SK-N-SH treated with all-trans-retinoic acid at 6 μM for 48 hours (cell line): ENCODE measurements around the gene IL3RA.

Experiments
- ATAC-seq: fragments of 200-7000 bp; cut with Tn5 transposase; 3 replicates; pipeline ENCODE4 v1.9.1; 2020; ENCODE audit warnings: mild to moderate bottlenecking, moderate library complexity
- ARNTL ChIP-seq: fragments of 450-650 bp; formaldehyde crosslinking; IDR thresholded peaks from 2 replicates; pipeline ENCODE4 v1.5.0; 2020; ENCODE audit warnings: low read depth, mild to moderate bottlenecking, moderate library complexity, borderline replicate concordance
- BACH2 ChIP-seq: fragments of 250-450 bp; sonication (Bioruptor Pico); IDR thresholded peaks from 2 replicates; pipeline ENCODE4 v1.9.0; 2021; ENCODE audit warnings: mild to moderate bottlenecking, borderline replicate concordance
- ESRRG ChIP-seq: fragments of 250-450 bp; sonication (Bioruptor Pico); IDR thresholded peaks from 2 replicates; pipeline ENCODE4 v1.6.1; 2021; ENCODE audit warnings: mild to moderate bottlenecking
- GLIS3 ChIP-seq: fragments of 250-450 bp; sonication (Bioruptor Pico); IDR thresholded peaks from 2 replicates; pipeline ENCODE4 v1.5.0; 2020; ENCODE audit warnings: mild to moderate bottlenecking, moderate library complexity
- PPARA ChIP-seq: fragments of 250-450 bp; sonication (Bioruptor Pico); IDR thresholded peaks from 2 replicates; pipeline ENCODE4 v1.5.0; 2020; ENCODE audit warnings: mild to moderate bottlenecking, borderline replicate concordance
- RARB ChIP-seq: fragments of 250-450 bp; sonication (Bioruptor Pico); IDR thresholded peaks from 2 replicates; pipeline ENCODE4 v1.8.0; 2021; ENCODE audit warnings: mild to moderate bottlenecking, moderate library complexity
- TCF4 ChIP-seq: fragments of 250-450 bp; sonication (Bioruptor Pico); IDR thresholded peaks from 2 replicates; pipeline ENCODE4 v1.8.0; 2021; ENCODE audit warnings: mild to moderate bottlenecking, moderate library complexity, borderline replicate concordance
- TOX ChIP-seq: fragments of 250-450 bp; sonication (Bioruptor Pico); IDR thresholded peaks from 2 replicates; pipeline ENCODE4 v1.8.0; 2021; ENCODE audit warnings: mild to moderate bottlenecking, moderate library complexity, borderline replicate concordance
- ZFP3 ChIP-seq: fragments of 250-450 bp; sonication (Bioruptor Pico); IDR thresholded peaks from 2 replicates; pipeline ENCODE4 v1.5.0; 2020; ENCODE audit warnings: mild to moderate bottlenecking, moderate library complexity
- ZFP30 ChIP-seq: fragments of 450-650 bp; formaldehyde crosslinking; IDR thresholded peaks from 2 replicates; pipeline ENCODE4 v1.5.0; 2022; ENCODE audit warnings: mild to moderate bottlenecking, moderate library complexity
- ZNF8 ChIP-seq: fragments of 450-650 bp; formaldehyde crosslinking; IDR thresholded peaks from 2 replicates; pipeline ENCODE4 v1.5.0; 2020; ENCODE audit warnings: mild to moderate bottlenecking, moderate library complexity
- TF ChIP-seq, protein P1 (sequence below): fragments of 250-450 bp; sonication (Bioruptor Pico); IDR thresholded peaks from 2 replicates; pipeline ENCODE4 v1.5.1; 2021; ENCODE audit warnings: mild to moderate bottlenecking, moderate library complexity
- TF ChIP-seq, protein P2 (sequence below): fragments of 250-450 bp; sonication (Bioruptor Pico); IDR thresholded peaks from 2 replicates; pipeline ENCODE4 v1.5.0; 2020; ENCODE audit warnings: mild to moderate bottlenecking, moderate library complexity
- TF ChIP-seq, protein P3 (sequence below): fragments of 250-450 bp; sonication (Bioruptor Pico); IDR thresholded peaks from 2 replicates; pipeline ENCODE4 v1.5.1; 2020; ENCODE audit warnings: low read depth, mild to moderate bottlenecking, moderate library complexity
- TF ChIP-seq, protein P4 (sequence below): fragments of 250-450 bp; sonication (Bioruptor Pico); IDR thresholded peaks from 2 replicates; pipeline ENCODE4 v1.8.0; 2021; ENCODE audit warnings: low read depth, mild to moderate bottlenecking, moderate library complexity, borderline replicate concordance

Gene IL3RA

GRCh38 chrX:1387141-1387776 lies 50.7 kb downstream of the IL3RA start:
- no peak for ATAC-seq
- TF ChIP-seq ESRRG (CRISPR knock-in tag) = no peak
- TF ChIP-seq, protein P1, sequence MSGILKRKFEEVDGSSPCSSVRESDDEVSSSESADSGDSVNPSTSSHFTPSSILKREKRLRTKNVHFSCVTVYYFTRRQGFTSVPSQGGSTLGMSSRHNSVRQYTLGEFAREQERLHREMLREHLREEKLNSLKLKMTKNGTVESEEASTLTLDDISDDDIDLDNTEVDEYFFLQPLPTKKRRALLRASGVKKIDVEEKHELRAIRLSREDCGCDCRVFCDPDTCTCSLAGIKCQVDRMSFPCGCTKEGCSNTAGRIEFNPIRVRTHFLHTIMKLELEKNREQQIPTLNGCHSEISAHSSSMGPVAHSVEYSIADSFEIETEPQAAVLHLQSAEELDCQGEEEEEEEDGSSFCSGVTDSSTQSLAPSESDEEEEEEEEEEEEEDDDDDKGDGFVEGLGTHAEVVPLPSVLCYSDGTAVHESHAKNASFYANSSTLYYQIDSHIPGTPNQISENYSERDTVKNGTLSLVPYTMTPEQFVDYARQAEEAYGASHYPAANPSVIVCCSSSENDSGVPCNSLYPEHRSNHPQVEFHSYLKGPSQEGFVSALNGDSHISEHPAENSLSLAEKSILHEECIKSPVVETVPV (CRISPR knock-in tag) = no peak

DNA sequence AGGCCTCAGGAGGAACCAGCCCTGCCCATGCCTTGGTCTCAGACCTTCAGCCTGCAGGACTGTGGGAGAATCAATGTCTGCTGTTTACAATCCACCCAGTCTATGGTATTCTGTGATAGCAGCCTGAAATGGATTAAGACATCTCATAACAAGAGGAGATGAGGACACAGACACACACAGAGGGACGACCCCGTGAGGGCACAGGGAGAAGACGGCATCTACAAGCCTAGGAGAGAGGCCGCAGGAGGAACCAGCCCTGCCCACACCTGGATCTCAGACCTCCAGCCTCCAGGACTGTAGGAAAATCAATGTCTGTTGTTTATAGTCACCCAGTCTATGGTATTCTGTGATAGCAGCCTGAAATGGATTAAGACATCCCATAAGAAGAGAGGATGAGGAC lies 52.1 kb downstream of the IL3RA start:
- no peak for TF ChIP-seq RARB (CRISPR knock-in tag)
- TF ChIP-seq ARNTL (CRISPR knock-in tag) = no peak
- TF ChIP-seq PPARA (CRISPR knock-in tag) = no peak
- TF ChIP-seq ZNF8 (CRISPR knock-in tag) = no peak
- no peak for TF ChIP-seq BACH2 (CRISPR knock-in tag)
- TF ChIP-seq, protein P1 (CRISPR knock-in tag) = no peak
- no peak for TF ChIP-seq TOX (CRISPR knock-in tag)
- TF ChIP-seq, protein P2, sequence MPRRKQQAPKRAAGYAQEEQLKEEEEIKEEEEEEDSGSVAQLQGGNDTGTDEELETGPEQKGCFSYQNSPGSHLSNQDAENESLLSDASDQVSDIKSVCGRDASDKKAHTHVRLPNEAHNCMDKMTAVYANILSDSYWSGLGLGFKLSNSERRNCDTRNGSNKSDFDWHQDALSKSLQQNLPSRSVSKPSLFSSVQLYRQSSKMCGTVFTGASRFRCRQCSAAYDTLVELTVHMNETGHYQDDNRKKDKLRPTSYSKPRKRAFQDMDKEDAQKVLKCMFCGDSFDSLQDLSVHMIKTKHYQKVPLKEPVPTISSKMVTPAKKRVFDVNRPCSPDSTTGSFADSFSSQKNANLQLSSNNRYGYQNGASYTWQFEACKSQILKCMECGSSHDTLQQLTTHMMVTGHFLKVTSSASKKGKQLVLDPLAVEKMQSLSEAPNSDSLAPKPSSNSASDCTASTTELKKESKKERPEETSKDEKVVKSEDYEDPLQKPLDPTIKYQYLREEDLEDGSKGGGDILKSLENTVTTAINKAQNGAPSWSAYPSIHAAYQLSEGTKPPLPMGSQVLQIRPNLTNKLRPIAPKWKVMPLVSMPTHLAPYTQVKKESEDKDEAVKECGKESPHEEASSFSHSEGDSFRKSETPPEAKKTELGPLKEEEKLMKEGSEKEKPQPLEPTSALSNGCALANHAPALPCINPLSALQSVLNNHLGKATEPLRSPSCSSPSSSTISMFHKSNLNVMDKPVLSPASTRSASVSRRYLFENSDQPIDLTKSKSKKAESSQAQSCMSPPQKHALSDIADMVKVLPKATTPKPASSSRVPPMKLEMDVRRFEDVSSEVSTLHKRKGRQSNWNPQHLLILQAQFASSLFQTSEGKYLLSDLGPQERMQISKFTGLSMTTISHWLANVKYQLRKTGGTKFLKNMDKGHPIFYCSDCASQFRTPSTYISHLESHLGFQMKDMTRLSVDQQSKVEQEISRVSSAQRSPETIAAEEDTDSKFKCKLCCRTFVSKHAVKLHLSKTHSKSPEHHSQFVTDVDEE (CRISPR knock-in tag) = no peak
- TF ChIP-seq TCF4 (CRISPR knock-in tag) = no peak
- no peak for TF ChIP-seq GLIS3 (CRISPR knock-in tag)
- TF ChIP-seq, protein P3, sequence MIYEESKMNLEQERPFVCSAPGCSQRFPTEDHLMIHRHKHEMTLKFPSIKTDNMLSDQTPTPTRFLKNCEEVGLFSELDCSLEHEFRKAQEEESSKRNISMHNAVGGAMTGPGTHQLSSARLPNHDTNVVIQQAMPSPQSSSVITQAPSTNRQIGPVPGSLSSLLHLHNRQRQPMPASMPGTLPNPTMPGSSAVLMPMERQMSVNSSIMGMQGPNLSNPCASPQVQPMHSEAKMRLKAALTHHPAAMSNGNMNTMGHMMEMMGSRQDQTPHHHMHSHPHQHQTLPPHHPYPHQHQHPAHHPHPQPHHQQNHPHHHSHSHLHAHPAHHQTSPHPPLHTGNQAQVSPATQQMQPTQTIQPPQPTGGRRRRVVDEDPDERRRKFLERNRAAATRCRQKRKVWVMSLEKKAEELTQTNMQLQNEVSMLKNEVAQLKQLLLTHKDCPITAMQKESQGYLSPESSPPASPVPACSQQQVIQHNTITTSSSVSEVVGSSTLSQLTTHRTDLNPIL = no peak
- TF ChIP-seq ZFP3 (CRISPR knock-in tag) = no peak
- no peak for ATAC-seq

DNA sequence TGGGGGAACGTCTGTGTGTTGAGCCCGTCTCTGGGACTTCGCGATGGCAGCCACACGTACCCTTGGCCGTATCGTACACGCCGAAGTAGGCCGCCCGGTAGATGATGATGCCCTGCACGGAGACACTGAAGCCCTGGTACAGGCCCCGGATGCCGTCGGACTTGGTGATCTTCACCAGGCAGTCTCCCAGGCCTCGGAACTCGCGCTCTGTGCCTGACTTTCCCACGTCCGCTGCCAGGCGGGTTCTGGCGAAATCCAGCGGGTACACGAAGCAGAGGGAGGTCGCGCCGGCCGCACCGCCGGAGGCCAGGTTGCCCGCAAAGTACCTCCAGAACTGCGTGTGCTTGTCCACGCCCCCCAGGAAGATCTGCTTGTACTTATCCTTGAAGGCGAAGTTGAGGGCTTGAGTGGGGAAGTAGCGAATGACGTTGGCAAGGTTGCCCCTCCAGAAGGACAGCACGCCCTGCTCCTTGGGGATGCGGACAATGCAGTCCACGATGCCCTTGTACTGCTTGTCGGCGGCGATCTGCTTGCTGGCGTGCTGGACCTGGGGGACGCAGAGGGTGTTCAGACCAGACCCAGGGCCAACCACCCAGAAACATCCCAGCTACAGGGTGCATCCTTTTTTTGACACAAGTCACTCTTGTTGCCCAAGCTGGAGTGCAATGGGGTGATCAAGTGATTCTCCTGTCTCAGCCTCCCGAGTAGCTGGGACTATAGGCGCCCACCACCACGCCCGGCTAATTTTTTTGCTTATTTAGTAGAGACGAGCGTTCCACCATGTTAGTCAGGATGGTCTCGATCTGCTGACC lies 52.8 kb downstream of the IL3RA start:
- no peak for ATAC-seq

DNA sequence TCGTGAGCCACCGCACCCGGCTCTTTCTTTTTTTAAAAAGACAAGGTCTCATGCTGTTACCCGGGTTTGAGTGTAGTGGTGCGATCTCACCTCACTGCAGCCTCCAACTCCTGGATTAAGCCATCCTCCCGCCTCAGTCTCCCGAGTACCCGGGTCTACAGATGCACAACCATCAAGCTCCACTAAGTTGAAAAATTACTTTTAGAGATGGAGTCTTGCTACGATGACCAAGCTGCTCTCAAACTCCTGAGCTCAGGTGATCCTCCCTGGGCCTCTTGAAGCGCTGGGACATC lies 53.4 kb downstream of the IL3RA start:
- no peak for ATAC-seq
- TF ChIP-seq, protein P4, sequence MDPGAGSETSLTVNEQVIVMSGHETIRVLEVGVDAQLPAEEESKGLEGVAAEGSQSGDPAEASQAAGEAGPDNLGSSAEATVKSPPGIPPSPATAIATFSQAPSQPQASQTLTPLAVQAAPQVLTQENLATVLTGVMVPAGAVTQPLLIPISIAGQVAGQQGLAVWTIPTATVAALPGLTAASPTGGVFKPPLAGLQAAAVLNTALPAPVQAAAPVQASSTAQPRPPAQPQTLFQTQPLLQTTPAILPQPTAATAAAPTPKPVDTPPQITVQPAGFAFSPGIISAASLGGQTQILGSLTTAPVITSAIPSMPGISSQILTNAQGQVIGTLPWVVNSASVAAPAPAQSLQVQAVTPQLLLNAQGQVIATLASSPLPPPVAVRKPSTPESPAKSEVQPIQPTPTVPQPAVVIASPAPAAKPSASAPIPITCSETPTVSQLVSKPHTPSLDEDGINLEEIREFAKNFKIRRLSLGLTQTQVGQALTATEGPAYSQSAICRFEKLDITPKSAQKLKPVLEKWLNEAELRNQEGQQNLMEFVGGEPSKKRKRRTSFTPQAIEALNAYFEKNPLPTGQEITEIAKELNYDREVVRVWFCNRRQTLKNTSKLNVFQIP (CRISPR knock-in tag) = no peak

More for the DNA sequence above, 52.8 kb downstream of the IL3RA start:
- TF ChIP-seq TOX (CRISPR knock-in tag) (no peak), ARNTL (CRISPR knock-in tag) (no peak), ZFP30 (CRISPR knock-in tag) (no peak)
- TF ChIP-seq, protein P4 (CRISPR knock-in tag) = no peak
